ENCODE data around the gene ELP2.

The ELP2 gene

GRCh38 chr18:36200354-36200771, 70.7 kb downstream of the ELP2 start:
- no peak overlapping the region for H3K4me3 ChIP-seq (ENCODE audit: low read depth, low read length)
- H3K4me1 ChIP-seq (ENCODE audit: control insufficient read depth, insufficient read depth, low read length): no peaks in the 10 kb centered on the region
- ChIA-PET POLR2A (no interaction called here), CTCF (no interaction called here)
- no peak overlapping the region for H3K27ac ChIP-seq (ENCODE audit: extremely low read depth, low read depth, low read length)
- H3K9me3 ChIP-seq (ENCODE audit: control insufficient read depth, insufficient read depth, low read depth, low read length): no peaks in the 10 kb centered on the region
- H3K36me3 ChIP-seq (ENCODE audit: control insufficient read depth in 2 of 2, insufficient read depth in 1 of 2, low read length in 2 of 2): peaks cover 0 to 26% of the 10 kb centered on the region in 2 experiments; a peak in 1 of 3 replicates
- TF ChIP-seq ZEB2 (tag by site-specific recombination; IDR thresholded peaks at IDR 0.05): no peak

- ChIA-PET POLR2A (no interaction called here), CTCF (interaction anchor here (0.6 kb wide), 1 partner anchor 75 kb away, joined by 3 read pairs; no protein-coding TSS in a partner anchor)
- Histone ChIP-seq H3K4me1 (ENCODE audit: control insufficient read depth, insufficient read depth, low read length) (no peaks in the 10 kb centered on the region), H3K36me3 (ENCODE audit: control insufficient read depth in 2 of 2, insufficient read depth in 1 of 2, low read length in 2 of 2) (peaks cover 0 to 32% of the 10 kb centered on the region in 2 experiments; a peak in 1 of 3 replicates), H3K4me3 (ENCODE audit: low read depth, low read length) (no peak overlapping the region), H3K27ac (ENCODE audit: extremely low read depth, low read depth, low read length) (no peak overlapping the region), H3K9me3 (ENCODE audit: control insufficient read depth, insufficient read depth, low read depth, low read length) (no peaks in the 10 kb centered on the region)
- TF ChIP-seq ZFHX2 (tag by site-specific recombination; conservative IDR thresholded peaks at IDR 0.05): no peak
- TF ChIP-seq ZSCAN30 (tag by site-specific recombination; IDR thresholded peaks at IDR 0.05): no peak
- TF ChIP-seq MZF1 (tag by site-specific recombination; IDR thresholded peaks at IDR 0.05; ENCODE audit: borderline replicate concordance): no peak
- TF ChIP-seq ZNF416 (tag by site-specific recombination; IDR thresholded peaks at IDR 0.05): no peak
- TF ChIP-seq EGR2 (tag by site-specific recombination; IDR thresholded peaks at IDR 0.05; ENCODE audit: low read depth): no peak
- no peak for TF ChIP-seq SP7 (tag by site-specific recombination; IDR thresholded peaks at IDR 0.05)
- TF ChIP-seq ZNF341 (tag by site-specific recombination; IDR thresholded peaks at IDR 0.05; ENCODE audit: low read depth): no peak
- no peak for TF ChIP-seq ZNF140 (tag by site-specific recombination; IDR thresholded peaks at IDR 0.05)
- no peak for TF ChIP-seq ZNF596 (tag by site-specific recombination; IDR thresholded peaks at IDR 0.05)
- TF ChIP-seq OVOL3 (tag by site-specific recombination; IDR thresholded peaks at IDR 0.05): no peak
- no peak for TF ChIP-seq SP3 (tag by site-specific recombination; IDR thresholded peaks at IDR 0.05)
- TF ChIP-seq PRDM4 (tag by site-specific recombination; IDR thresholded peaks at IDR 0.05): no peak
- TF ChIP-seq ZNF280D (tag by site-specific recombination; IDR thresholded peaks at IDR 0.05): no peak
- TF ChIP-seq ZNF555 (tag by site-specific recombination; conservative IDR thresholded peaks at IDR 0.05): no peak
- TF ChIP-seq ZNF530 (tag by site-specific recombination; IDR thresholded peaks at IDR 0.05; ENCODE audit: low read depth): no peak
- no peak for TF ChIP-seq ZNF132 (tag by site-specific recombination; IDR thresholded peaks at IDR 0.05; ENCODE audit: borderline replicate concordance)
- no peak for TF ChIP-seq ZNF391 (tag by site-specific recombination; IDR thresholded peaks at IDR 0.05; ENCODE audit: borderline replicate concordance, low read depth)
Measured at GRCh38 chr18:36201765-36202164, 72.1 kb downstream of the ELP2 start.
